K562 (cell line): ENCODE data around the gene NEMF. TPM values are rescaled to one million over a fixed set of nuclear protein-coding genes. Genes with fewer than 3 reads are reported as not detected.
A peak's percentile ranks its signal among the peaks of the same experiment; 100 is the strongest.

Experiments
- BACH1 ChIP-seq: fragments of 200-800 bp; sonication (Bioruptor generic); IDR thresholded peaks from 2 replicates; pipeline ENCODE4 v1.6.1; 2016; ENCODE audit warnings: missing genetic modification characterization, missing compliant biosample characterization
- BRD9 ChIP-seq: fragments of 450-650 bp; IDR thresholded peaks from 2 replicates; pipeline ENCODE4 v1.6.1; 2018; ENCODE audit warnings: low read depth; ENCODE audit not compliant: partially characterized antibody
- CEBPB ChIP-seq: fragments of 450-650 bp; IDR thresholded peaks from 2 replicates; pipeline ENCODE4 v1.6.1; 2016; ENCODE audit warnings: missing genetic modification characterization, missing compliant biosample characterization
- HNRNPUL1 ChIP-seq: fragments of 200-400 bp; formaldehyde crosslinking; IDR thresholded peaks from 2 replicates; pipeline ENCODE4 v1.6.1; 2017; ENCODE audit warnings: low read length
- RFX5 ChIP-seq: IDR thresholded peaks from 2 replicates; pipeline ENCODE4 v1.6.1; 2011; ENCODE audit warnings: low read depth, mild to moderate bottlenecking, improper control_type of control experiment, low read length
- RHOXF2B ChIP-seq: fragments of 250-450 bp; sonication (Bioruptor Pico); conservative IDR thresholded peaks from 2 replicates; pipeline ENCODE4 v1.5.1; 2021
- ZBTB34 ChIP-seq: fragments of 250-450 bp; sonication (Bioruptor Pico); IDR thresholded peaks from 2 replicates; pipeline ENCODE4 v1.8.0; 2021; ENCODE audit warnings: mild to moderate bottlenecking, moderate library complexity
- ZNF445 ChIP-seq: fragments of 250-450 bp; sonication (Bioruptor Pico); IDR thresholded peaks from 2 replicates; pipeline ENCODE4 v1.4.0; 2020; ENCODE audit warnings: low read depth, mild to moderate bottlenecking, moderate library complexity
- ZNF561 ChIP-seq: fragments of 450-650 bp; formaldehyde crosslinking; conservative IDR thresholded peaks from 2 replicates; pipeline ENCODE4 v1.4.0; 2020; ENCODE audit warnings: mild to moderate bottlenecking, moderate library complexity
- ZNF764 ChIP-seq: fragments of 250-450 bp; sonication (Bioruptor Pico); IDR thresholded peaks from 2 replicates; pipeline ENCODE4 v1.4.0; 2020; ENCODE audit warnings: low read depth, mild to moderate bottlenecking, moderate library complexity
- polyA plus RNA-seq, 8 experiments: library from polyadenylated mRNA; depleted of rRNA in 4 of 8; stranded (reverse) in 5 of 8; unstranded in 3 of 8; fragments of >200 nt; fragmentation: Nextera tagmentation in 2 of 8; fragmentation: Illumina TruSeq in 1 of 8; extraction: Ambion mirVana in 2 of 8; extraction: Trizol in 1 of 8; gene quantifications; 2 replicates each; pipeline versions ENCODE4 v1.2.1 to v1.2.3, GENCODE V29; 2011 to 2014; ENCODE audit warnings: inconsistent platforms in 1 of 8, missing spikeins in 1 of 8
- total RNA-seq, 7 experiments: library from RNA; depleted of rRNA in 6 of 7; stranded (reverse); fragments of >200 nt in 6 of 7; fragmentation: Illumina TruSeq in 2 of 7; extraction: Trizol in 2 of 7; gene quantifications; 2 replicates each; pipeline versions ENCODE4 v1.2.1 to v1.2.3, GENCODE V29; 2011 to 2021; ENCODE audit warnings: low replicate concordance in 1 of 7
- TF ChIP-seq, protein P1 (sequence below): fragments of 450-650 bp; IDR thresholded peaks from 2 replicates; pipeline ENCODE4 v1.6.1; 2016; ENCODE audit warnings: low read depth
- TF ChIP-seq, protein P2 (sequence below): fragments of 450-650 bp; IDR thresholded peaks from 2 replicates; pipeline ENCODE4 v1.6.1; 2014; ENCODE audit warnings: low read depth, mild to moderate bottlenecking, moderate library complexity, borderline replicate concordance
- TF ChIP-seq, protein P3 (sequence below): fragments of 450-650 bp; formaldehyde crosslinking; IDR thresholded peaks from 2 replicates; pipeline ENCODE4 v1.4.0; 2020; ENCODE audit warnings: mild to moderate bottlenecking

The NEMF gene
- total and polyA plus RNA-seq, 9 of the 15 experiments (the other 6 are each of a cell fraction or from before 2014, with no cell fraction given): 38.8 to 94.4 (median 61.0) TPM

DNA sequence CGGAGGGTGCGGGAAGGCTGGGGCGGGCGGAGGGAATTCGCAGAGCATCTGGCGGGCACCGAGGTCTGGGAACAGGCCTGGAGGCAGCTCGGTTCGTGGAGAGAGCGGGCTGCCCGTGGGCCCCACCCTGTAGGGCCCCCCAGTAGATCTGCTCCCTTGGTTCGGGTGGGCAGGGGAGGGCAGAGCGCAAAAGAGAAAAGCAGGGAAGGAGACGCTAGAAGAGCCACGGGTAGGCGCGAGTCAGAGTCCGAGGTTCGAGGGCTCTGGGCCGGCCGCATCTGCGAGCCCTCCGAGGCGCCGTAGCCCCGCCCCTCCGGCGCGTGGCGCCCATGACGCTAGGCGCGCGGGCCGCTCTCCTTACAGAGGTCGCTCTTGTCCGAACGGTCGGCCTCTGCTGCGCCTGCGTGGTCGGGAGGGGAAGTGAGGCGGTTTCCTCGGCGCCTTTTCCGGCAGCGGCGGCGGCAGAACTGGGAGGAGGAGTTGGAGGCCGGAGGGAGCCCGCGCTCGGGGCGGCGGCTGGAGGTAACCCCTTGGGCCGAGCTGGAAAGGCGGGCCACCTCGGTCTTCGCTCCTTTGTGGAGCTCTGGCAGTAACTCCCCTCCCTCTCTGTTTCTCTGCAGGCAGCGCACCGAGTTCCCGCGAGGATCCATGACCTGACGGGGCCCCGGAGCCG is 40.2 kb upstream of the NEMF start, which contains the start of gene ARF6 (continued):
- TF ChIP-seq, protein P1, sequence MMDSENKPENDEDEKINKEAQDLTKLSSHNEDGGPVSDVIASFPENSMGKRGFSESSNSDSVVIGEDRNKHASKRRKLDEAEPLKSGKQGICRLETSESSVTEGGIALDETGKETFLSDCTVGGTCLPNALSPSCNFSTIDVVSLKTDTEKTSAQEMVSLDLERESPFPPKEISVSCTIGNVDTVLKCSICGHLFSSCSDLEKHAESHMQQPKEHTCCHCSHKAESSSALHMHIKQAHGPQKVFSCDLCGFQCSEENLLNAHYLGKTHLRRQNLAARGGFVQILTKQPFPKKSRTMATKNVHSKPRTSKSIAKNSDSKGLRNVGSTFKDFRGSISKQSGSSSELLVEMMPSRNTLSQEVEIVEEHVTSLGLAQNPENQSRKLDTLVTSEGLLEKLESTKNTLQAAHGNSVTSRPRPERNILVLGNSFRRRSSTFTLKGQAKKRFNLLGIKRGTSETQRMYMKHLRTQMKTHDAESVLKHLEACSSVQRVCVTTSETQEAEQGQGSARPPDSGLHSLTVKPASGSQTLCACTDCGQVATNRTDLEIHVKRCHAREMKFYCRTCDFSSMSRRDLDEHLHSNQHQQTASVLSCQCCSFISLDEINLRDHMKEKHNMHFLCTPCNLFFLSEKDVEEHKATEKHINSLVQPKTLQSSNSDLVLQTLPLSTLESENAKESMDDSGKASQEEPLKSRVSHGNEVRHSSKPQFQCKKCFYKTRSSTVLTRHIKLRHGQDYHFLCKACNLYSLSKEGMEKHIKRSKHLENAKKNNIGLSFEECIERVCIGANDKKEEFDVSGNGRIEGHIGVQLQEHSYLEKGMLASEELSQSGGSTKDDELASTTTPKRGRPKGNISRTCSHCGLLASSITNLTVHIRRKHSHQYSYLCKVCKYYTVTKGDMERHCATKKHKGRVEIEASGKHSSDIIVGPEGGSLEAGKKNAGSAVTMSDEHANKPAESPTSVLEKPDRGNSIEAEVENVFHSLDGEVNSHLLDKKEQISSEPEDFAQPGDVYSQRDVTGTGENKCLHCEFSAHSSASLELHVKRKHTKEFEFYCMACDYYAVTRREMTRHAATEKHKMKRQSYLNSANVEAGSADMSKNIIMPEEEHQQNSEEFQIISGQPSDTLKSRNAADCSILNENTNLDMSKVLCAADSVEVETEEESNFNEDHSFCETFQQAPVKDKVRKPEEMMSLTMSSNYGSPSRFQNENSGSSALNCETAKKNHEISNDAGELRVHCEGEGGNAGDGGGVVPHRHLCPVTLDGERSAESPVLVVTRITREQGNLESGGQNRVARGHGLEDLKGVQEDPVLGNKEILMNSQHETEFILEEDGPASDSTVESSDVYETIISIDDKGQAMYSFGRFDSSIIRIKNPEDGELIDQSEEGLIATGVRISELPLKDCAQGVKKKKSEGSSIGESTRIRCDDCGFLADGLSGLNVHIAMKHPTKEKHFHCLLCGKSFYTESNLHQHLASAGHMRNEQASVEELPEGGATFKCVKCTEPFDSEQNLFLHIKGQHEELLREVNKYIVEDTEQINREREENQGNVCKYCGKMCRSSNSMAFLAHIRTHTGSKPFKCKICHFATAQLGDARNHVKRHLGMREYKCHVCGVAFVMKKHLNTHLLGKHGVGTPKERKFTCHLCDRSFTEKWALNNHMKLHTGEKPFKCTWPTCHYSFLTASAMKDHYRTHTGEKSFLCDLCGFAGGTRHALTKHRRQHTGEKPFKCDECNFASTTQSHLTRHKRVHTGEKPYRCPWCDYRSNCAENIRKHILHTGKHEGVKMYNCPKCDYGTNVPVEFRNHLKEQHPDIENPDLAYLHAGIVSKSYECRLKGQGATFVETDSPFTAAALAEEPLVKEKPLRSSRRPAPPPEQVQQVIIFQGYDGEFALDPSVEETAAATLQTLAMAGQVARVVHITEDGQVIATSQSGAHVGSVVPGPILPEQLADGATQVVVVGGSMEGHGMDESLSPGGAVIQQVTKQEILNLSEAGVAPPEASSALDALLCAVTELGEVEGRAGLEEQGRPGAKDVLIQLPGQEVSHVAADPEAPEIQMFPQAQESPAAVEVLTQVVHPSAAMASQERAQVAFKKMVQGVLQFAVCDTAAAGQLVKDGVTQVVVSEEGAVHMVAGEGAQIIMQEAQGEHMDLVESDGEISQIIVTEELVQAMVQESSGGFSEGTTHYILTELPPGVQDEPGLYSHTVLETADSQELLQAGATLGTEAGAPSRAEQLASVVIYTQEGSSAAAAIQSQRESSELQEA: peak; percentile 91
- TF ChIP-seq RHOXF2B (CRISPR knock-in tag): no peak
- TF ChIP-seq, protein P2, sequence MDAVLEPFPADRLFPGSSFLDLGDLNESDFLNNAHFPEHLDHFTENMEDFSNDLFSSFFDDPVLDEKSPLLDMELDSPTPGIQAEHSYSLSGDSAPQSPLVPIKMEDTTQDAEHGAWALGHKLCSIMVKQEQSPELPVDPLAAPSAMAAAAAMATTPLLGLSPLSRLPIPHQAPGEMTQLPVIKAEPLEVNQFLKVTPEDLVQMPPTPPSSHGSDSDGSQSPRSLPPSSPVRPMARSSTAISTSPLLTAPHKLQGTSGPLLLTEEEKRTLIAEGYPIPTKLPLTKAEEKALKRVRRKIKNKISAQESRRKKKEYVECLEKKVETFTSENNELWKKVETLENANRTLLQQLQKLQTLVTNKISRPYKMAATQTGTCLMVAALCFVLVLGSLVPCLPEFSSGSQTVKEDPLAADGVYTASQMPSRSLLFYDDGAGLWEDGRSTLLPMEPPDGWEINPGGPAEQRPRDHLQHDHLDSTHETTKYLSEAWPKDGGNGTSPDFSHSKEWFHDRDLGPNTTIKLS: peak; percentile 73
- TF ChIP-seq RFX5: no peak
- TF ChIP-seq, protein P3, sequence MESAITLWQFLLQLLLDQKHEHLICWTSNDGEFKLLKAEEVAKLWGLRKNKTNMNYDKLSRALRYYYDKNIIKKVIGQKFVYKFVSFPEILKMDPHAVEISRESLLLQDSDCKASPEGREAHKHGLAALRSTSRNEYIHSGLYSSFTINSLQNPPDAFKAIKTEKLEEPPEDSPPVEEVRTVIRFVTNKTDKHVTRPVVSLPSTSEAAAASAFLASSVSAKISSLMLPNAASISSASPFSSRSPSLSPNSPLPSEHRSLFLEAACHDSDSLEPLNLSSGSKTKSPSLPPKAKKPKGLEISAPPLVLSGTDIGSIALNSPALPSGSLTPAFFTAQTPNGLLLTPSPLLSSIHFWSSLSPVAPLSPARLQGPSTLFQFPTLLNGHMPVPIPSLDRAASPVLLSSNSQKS (CRISPR knock-in tag): no peak
- no peak for TF ChIP-seq HNRNPUL1
- no peak for TF ChIP-seq ZNF764 (CRISPR knock-in tag)
- no peak for TF ChIP-seq BRD9
- no peak for TF ChIP-seq ZNF445 (CRISPR knock-in tag)
- no peak for TF ChIP-seq CEBPB
- TF ChIP-seq ZBTB34 (CRISPR knock-in tag): no peak
- no peak for TF ChIP-seq ZNF561 (CRISPR knock-in tag)
- no peak for TF ChIP-seq BACH1 (tag)
